ENCODE measurements around the gene TBC1D21. TPM values are rescaled to one million over a fixed set of nuclear protein-coding genes. Genes with fewer than 3 reads are reported as not detected.

Gene TBC1D21
- total RNA-seq, 1 experiment from 2014 or later = not detected

- CTCF ChIA-PET = interaction anchor here (0.5 kb wide), 1 partner anchor 362 kb away, joined by 10 read pairs; no protein-coding TSS in a partner anchor
- intact Hi-C loops (cut with micrococcal nuclease; ENCODE audit: unreplicated experiment) = no loop called here
- TF ChIP-seq CTCF (conservative IDR thresholded peaks at IDR 0.05; ENCODE audit: low read depth, low read length) (peak; percentile 43), EZH2 (IDR thresholded peaks at IDR 0.05; ENCODE audit: borderline replicate concordance, low read depth, low read length, poor library complexity, severe bottlenecking) (no peak)
- peak; percentile 45 for DNase-seq (ENCODE audit: low spot score)
- Histone ChIP-seq H3K9me3 (ENCODE audit: low read depth, low read length, poor library complexity, severe bottlenecking) (no peaks in the 10 kb centered on the region), H3K27me3 (replicated peaks; ENCODE audit: insufficient read depth, low read depth, low read length, poor library complexity) (no peaks in the 10 kb centered on the region), H3K4me1 (ENCODE audit: insufficient read depth, low read length, poor library complexity, severe bottlenecking) (peaks cover 40% of the 10 kb centered on the region), H3K4me3 (ENCODE audit: low read depth, low read length, poor library complexity, severe bottlenecking) (no peak overlapping the region), H3K27ac (ENCODE audit: low read depth, low read length, poor library complexity, severe bottlenecking) (peak overlapping the region; percentile 51), H3K36me3 (ENCODE audit: insufficient read depth, low read length, poor library complexity, severe bottlenecking) (peaks cover 8% of the 10 kb centered on the region)
- POLR2A ChIA-PET (ENCODE audit: low non-redundant PET) = interaction anchor here (0.8 kb wide), 1 partner anchor 1684 kb away, joined by 8 read pairs; no protein-coding TSS in a partner anchor
- BruUV-seq (replicated peaks) = no TSS peak
Observed at GRCh38 chr15:73936181-73936580, 62.8 kb downstream of the TBC1D21 start.

- Histone ChIP-seq H3K4me1 (ENCODE audit: insufficient read depth, low read length, poor library complexity, severe bottlenecking) (peaks cover 40% of the 10 kb centered on the region), H3K27ac (ENCODE audit: low read depth, low read length, poor library complexity, severe bottlenecking) (peak overlapping the region; percentile 51), H3K27me3 (replicated peaks; ENCODE audit: insufficient read depth, low read depth, low read length, poor library complexity) (no peaks in the 10 kb centered on the region), H3K36me3 (ENCODE audit: insufficient read depth, low read length, poor library complexity, severe bottlenecking) (peaks cover 8% of the 10 kb centered on the region), H3K9me3 (ENCODE audit: low read depth, low read length, poor library complexity, severe bottlenecking) (no peaks in the 10 kb centered on the region), H3K4me3 (ENCODE audit: low read depth, low read length, poor library complexity, severe bottlenecking) (no peak overlapping the region)
- no peak for DNase-seq (ENCODE audit: low spot score)
- BruUV-seq (replicated peaks) = no TSS peak
- ChIA-PET CTCF (no interaction called here), POLR2A (ENCODE audit: low non-redundant PET) (interaction anchor here (0.8 kb wide), 1 partner anchor 1685 kb away, joined by 8 read pairs; no protein-coding TSS in a partner anchor)
- peak; percentile 1; the same call in 1 of the 2 replicates for TF ChIP-seq CTCF (conservative IDR thresholded peaks at IDR 0.05; ENCODE audit: low read depth, low read length)
- no peak for TF ChIP-seq EZH2 (IDR thresholded peaks at IDR 0.05; ENCODE audit: borderline replicate concordance, low read depth, low read length, poor library complexity, severe bottlenecking)
- intact Hi-C loops (cut with micrococcal nuclease; ENCODE audit: unreplicated experiment) = no loop called here
Observed at GRCh38 chr15:73936588-73937290, 63.4 kb downstream of the TBC1D21 start.

- Histone ChIP-seq H3K27ac (ENCODE audit: low read depth, low read length, poor library complexity, severe bottlenecking) (no peak overlapping the region), H3K36me3 (ENCODE audit: insufficient read depth, low read length, poor library complexity, severe bottlenecking) (peaks cover 5% of the 10 kb centered on the region), H3K4me3 (ENCODE audit: low read depth, low read length, poor library complexity, severe bottlenecking) (no peak overlapping the region), H3K9me3 (ENCODE audit: low read depth, low read length, poor library complexity, severe bottlenecking) (no peaks in the 10 kb centered on the region), H3K4me1 (ENCODE audit: insufficient read depth, low read length, poor library complexity, severe bottlenecking) (peaks cover 40% of the 10 kb centered on the region), H3K27me3 (replicated peaks; ENCODE audit: insufficient read depth, low read depth, low read length, poor library complexity) (no peaks in the 10 kb centered on the region)
- POLR2A ChIA-PET (ENCODE audit: low non-redundant PET) = no interaction called here
- CTCF ChIA-PET = no interaction called here
- no peak for DNase-seq (ENCODE audit: low spot score)
- intact Hi-C loops (cut with micrococcal nuclease; ENCODE audit: unreplicated experiment) = no loop called here
- BruUV-seq (replicated peaks) = no TSS peak
- TF ChIP-seq EZH2 (IDR thresholded peaks at IDR 0.05; ENCODE audit: borderline replicate concordance, low read depth, low read length, poor library complexity, severe bottlenecking) (no peak), CTCF (conservative IDR thresholded peaks at IDR 0.05; ENCODE audit: low read depth, low read length) (no peak)
Observed at GRCh38 chr15:73937296-73937695, 63.9 kb downstream of the TBC1D21 start.

Measured in A673 (cell line).